GM19468 (cell line): Measurements from ENCODE around the gene EHMT2.
"Not testable (repeated sequence)": the region's sequence is repeated elsewhere in the genome, so short reads cannot be mapped to it uniquely, and the experiment has no call there.

Experiments used
- ATAC-seq: cut with Tn5 transposase; IDR thresholded peaks from one replicate; pipeline ENCODE4 v1.9.1; 2021; ENCODE audit warnings: mild to moderate bottlenecking, moderate library complexity, moderate number of reproducible peaks; ENCODE audit not compliant: unreplicated experiment; ENCODE audit errors: extremely low read depth

The EHMT2 gene

GRCh38 chr6:31850765-31851484 lies 46.6 kb downstream of the EHMT2 start:
- no peak for ATAC-seq

DNA sequence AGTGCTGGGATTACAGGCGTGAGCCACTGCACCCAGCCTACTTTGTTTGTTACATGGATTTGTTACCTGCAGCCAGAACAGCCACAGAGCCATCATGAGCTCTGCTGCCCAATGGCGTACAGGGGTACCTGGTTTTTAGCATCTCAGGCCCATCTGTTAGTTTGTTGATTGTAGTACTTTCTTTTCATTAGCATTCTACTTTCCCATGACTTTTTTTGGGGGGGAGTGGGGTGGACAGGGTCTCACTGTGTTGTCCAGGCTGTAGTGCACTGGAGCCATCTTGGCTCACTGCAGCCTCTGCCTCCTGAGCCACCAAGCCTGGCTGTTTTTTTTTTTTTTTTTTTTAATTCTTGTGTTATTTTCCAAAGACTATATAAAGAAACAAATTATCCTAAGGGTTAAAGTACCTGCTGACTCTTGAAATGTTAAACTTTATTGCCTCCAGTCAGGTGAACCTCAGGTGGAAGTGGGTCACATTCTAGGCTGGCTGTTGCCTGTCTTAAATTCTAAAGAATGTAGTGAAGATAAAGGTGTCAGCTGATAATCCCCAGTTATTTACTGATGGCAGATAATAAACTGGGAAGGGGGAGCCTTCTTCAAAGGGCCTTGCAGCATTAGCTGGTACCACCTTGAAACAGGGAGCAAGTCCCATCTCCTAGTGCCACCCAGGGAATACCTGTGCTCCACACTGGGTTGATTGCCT lies 50.1 kb downstream of the EHMT2 start:
- no peak for ATAC-seq

DNA sequence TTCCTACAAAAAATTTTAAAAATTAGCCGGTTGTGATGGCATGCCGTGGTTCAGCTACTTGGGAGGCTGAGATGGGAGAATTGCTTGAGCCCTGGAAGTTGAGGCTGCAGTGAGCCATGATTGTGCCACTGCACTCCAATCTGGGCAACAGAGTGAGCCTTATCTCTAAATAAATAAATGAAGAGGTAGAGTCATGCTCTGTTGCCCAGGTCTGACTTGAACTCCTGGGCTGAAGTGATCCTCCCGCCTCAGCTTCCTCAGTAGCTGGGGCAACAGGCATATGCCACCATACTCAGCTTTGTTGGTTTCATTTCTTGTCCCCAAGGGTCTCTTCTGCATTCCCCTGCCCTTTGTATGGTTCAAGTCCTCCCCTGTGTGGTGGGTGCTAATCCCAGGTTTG lies 53.0 kb downstream of the EHMT2 start:
- ATAC-seq = no peak

DNA sequence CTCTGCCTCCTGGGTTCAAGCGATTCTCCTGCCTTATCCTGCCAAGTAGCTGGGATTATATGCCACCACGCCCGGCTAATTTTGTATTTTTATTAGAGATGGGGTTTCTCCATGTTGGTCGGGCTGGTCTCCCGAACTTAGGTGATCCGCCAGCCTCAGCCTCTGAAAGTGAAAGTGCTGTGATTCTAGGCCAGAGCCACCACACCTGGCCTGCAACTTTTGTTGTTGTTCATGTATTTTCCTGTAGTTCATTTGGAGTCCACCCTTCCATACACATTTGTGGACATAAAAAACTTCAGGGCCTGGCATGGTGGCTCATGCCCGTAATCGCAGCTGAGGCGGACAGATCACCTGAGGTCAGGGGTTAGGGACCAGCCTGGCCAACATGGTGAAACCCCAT lies 55.4 kb downstream of the EHMT2 start:
- ATAC-seq = no peak

DNA sequence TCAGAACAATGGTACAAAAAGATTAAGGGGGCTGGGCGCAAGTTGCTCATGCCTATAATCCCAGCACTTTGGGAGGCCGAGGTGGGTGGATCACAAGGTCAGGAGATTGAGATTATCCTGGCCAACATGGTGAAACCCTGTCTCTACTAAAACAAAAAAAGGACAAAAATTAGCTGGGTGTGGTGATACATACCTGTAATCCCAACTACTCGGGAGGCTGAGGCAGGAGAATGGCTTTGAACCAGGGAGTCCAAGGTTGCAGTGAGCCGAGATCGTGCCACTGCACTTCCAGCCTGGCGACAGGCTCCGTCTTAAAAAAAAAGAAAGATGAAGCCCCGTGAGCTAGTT lies 57.7 kb downstream of the EHMT2 start:
- ATAC-seq = not testable (repeated sequence)

- ATAC-seq = no peak
Measured at GRCh38 chr6:31838968-31839367, 58.5 kb downstream of the EHMT2 start.

DNA sequence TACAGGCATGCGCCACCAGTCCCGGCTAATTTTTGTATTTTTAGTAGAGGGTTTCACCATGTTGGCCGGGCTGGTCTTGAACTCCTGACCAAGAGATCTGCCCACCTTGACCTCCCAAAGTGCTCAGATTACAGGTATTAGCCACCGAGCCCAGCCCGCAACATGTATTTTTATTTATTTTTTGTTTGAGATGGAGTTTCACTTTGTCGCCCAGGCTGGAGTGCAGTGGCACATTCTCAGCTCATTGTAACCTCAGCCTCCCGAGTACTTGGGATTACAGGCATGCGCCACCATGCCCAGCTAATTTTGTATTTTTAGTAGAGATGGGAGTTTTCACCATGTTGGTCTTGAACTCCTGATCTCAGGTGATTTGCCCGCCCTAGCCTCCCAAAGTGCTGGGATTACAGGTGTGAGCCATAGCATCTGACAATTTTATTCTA lies 59.4 kb downstream of the EHMT2 start:
- not testable (repeated sequence) for ATAC-seq

GRCh38 chr6:31837369-31838113 lies 60.0 kb downstream of the EHMT2 start:
- ATAC-seq = no peak

GRCh38 chr6:31836474-31837368 lies 60.8 kb downstream of the EHMT2 start:
- no peak for ATAC-seq

DNA sequence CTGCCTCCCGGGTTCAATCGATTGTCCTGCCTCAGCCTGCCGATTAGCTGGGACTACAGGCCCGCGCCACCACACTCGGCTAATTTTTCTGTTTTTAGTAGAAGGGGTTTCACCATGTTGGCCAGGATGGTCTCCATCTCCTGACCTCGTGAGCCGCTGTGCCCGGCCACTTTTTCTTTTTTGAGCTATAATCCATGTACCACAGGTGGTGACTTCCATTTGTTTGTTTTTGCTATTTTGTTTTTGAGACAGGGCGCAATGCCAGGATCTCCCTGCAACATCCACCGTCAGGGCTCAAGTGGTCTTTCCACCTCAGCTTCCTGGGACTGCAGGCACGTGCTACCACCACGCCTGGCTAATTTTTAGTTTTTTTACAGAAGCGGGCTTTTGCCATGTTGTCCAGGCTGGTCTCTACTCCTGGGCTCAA lies 61.4 kb downstream of the EHMT2 start:
- no peak for ATAC-seq

GRCh38 chr6:31834367-31835250 lies 62.9 kb downstream of the EHMT2 start:
- ATAC-seq = no peak

DNA sequence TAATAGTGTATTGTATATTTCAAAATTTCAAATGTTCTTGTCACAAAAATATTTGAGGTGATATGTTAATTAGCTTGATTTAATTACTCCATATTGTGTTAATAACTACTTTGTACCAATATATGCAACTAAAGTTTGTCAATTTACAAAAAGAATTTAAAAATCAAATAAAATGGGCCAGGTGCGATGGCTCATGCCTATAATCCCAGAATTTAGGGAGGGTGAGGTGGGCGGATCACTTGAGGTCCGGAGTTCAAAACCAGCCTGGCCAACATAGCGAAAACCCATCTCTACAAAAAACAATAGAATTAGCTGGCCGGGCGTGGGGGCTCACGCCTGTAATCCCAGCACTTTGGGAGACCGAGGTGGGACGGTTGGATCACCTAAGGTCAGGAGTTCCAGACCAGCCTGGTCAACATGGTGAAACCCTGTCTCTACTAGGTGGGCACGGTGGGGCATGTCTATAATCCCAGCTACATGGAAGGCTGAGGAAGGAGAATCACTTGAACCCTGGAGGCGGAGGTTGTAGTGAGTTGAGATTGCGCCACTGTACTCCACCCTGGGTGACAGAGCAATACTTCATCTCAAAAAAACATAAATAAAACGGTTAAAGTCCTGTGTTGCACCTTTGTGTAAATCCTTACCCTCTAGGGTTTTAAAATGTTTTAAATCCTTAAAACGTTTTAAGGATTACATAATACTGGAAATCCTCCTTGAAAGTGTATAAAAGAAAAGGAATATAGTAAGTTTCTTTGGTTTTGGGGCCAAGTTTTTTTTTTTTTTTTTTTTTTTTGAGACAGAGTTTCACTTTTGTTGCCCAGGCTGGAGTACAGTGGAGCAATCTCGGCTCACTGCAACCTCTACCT lies 65.9 kb downstream of the EHMT2 start:
- ATAC-seq = no peak

DNA sequence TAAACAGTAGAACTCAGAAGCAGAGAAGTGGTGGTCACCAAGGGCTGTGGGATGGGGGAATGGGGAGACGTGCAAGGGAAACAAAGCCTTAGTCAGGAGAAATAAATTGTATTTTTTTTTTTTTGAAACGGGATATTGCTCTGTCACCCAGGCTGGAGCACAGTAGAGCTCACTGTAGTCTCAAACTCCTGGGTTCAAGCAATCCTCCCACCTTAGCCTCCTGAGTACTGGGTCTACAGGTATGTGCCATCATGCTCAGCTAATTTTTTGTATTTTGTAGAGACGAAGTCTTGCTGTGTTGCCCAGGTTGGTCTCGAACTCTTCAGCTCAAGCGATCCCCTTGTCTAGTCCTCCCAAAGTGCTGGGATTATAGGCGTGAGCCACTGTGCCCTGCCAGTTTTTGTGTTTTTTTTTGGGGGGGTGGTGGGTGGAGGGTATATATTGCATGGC lies 66.6 kb downstream of the EHMT2 start:
- no peak for ATAC-seq
